ENCODE measurements around the gene CHSY1. TPM values are rescaled to one million over a fixed set of nuclear protein-coding genes. Genes with fewer than 3 reads are reported as not detected.
A peak's percentile ranks its signal among the peaks of the same experiment; 100 is the strongest.

Gene CHSY1
- total RNA-seq, 1 donor from 2014 or later, result 39.7 TPM

- H3K27ac Mint-ChIP-seq (ENCODE audit: unreplicated experiment), result no peak overlapping the region
- no peak overlapping the region for H3K4me3 Mint-ChIP-seq (ENCODE audit: unreplicated experiment)
- no peak for DNase-seq (ENCODE audit: extremely low spot score, unreplicated experiment)
- TF ChIP-seq, protein P1, sequence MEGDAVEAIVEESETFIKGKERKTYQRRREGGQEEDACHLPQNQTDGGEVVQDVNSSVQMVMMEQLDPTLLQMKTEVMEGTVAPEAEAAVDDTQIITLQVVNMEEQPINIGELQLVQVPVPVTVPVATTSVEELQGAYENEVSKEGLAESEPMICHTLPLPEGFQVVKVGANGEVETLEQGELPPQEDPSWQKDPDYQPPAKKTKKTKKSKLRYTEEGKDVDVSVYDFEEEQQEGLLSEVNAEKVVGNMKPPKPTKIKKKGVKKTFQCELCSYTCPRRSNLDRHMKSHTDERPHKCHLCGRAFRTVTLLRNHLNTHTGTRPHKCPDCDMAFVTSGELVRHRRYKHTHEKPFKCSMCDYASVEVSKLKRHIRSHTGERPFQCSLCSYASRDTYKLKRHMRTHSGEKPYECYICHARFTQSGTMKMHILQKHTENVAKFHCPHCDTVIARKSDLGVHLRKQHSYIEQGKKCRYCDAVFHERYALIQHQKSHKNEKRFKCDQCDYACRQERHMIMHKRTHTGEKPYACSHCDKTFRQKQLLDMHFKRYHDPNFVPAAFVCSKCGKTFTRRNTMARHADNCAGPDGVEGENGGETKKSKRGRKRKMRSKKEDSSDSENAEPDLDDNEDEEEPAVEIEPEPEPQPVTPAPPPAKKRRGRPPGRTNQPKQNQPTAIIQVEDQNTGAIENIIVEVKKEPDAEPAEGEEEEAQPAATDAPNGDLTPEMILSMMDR (IDR thresholded peaks at IDR 0.05), result no peak
- no peaks in the 10 kb centered on the region for H3K36me3 Mint-ChIP-seq (ENCODE audit: unreplicated experiment)
- H3K27me3 Mint-ChIP-seq (ENCODE audit: unreplicated experiment), result no peaks in the 10 kb centered on the region
- H3K4me1 Mint-ChIP-seq (ENCODE audit: unreplicated experiment), result peaks cover 61% of the 10 kb centered on the region
- no peaks in the 10 kb centered on the region for H3K9me3 Mint-ChIP-seq (ENCODE audit: unreplicated experiment)
These were observed 44.0 kb downstream of the CHSY1 start for GRCh38 chr15:101207867-101208288.

DNA sequence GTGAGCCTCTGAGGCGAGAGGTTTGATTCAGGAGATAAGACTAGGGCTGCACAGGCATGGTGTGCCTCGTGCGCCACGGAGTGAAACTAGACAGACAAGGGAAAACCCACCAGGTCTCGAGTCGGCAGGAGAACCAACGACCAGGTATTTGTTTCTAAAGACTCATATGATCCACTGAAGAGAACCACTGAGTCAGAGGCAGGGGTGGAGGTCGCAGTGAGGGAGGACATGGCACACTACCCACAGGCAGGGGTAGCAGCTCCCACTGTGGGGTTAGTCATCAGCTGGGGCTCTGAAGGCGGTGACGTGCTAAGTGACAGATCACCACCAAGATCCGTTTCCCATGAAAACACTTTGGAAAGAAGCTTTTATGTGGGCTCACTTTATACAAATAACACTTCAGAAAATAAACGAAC is 45.7 kb downstream of the CHSY1 start:
- H3K9me3 Mint-ChIP-seq (ENCODE audit: unreplicated experiment), result no peaks in the 10 kb centered on the region
- no peaks in the 10 kb centered on the region for H3K36me3 Mint-ChIP-seq (ENCODE audit: unreplicated experiment)
- DNase-seq (ENCODE audit: extremely low spot score, unreplicated experiment), result no peak
- peak overlapping the region; percentile 73 for H3K27ac Mint-ChIP-seq (ENCODE audit: unreplicated experiment)
- TF ChIP-seq, protein P1 (IDR thresholded peaks at IDR 0.05), result no peak
- H3K4me1 Mint-ChIP-seq (ENCODE audit: unreplicated experiment), result peaks cover 66% of the 10 kb centered on the region
- H3K4me3 Mint-ChIP-seq (ENCODE audit: unreplicated experiment), result no peak overlapping the region
- no peaks in the 10 kb centered on the region for H3K27me3 Mint-ChIP-seq (ENCODE audit: unreplicated experiment)

DNA sequence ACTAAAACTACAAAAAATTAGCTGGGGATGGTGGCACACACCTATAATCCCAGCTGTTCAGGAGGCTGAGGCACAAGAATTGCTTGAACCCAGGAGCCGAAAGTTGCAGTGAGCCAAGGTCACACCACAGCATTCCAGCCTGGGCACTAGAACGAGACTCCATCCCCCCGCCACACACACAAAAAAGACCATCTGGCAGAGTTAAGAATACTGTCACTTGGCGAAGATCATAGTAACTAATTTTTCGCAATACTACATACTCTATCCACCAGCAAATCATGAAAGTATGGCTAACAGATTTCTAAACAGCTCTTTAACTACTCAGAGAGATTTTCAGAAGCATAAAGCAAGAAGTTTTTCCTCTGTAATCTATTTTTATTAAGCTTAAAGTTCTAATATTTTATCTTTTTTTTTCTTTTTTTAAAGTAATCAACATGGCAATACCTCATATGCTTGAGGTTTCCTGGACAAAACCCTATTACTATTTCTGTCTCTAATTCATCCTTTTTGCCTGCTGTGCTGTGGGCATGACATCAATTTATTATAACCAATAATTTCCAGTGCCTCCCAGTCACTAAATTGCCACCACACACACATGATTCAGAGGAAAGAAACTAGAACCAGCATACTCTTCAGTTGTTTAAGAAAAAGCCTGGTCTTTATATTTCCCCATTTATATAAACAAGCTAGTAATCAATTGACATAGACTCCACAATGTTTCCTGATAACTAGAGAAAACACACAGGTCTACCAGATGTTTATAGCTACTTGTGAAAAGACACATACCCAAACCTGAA is 46.9 kb downstream of the CHSY1 start:
- Mint-ChIP-seq H3K27ac (ENCODE audit: unreplicated experiment) (peak overlapping the region; percentile 73), H3K4me1 (ENCODE audit: unreplicated experiment) (peaks cover 67% of the 10 kb centered on the region), H3K9me3 (ENCODE audit: unreplicated experiment) (no peaks in the 10 kb centered on the region), H3K4me3 (ENCODE audit: unreplicated experiment) (no peak overlapping the region), H3K36me3 (ENCODE audit: unreplicated experiment) (no peaks in the 10 kb centered on the region), H3K27me3 (ENCODE audit: unreplicated experiment) (no peaks in the 10 kb centered on the region)
- TF ChIP-seq, protein P1 (IDR thresholded peaks at IDR 0.05), result no peak
- no peak for DNase-seq (ENCODE audit: extremely low spot score, unreplicated experiment)

DNA sequence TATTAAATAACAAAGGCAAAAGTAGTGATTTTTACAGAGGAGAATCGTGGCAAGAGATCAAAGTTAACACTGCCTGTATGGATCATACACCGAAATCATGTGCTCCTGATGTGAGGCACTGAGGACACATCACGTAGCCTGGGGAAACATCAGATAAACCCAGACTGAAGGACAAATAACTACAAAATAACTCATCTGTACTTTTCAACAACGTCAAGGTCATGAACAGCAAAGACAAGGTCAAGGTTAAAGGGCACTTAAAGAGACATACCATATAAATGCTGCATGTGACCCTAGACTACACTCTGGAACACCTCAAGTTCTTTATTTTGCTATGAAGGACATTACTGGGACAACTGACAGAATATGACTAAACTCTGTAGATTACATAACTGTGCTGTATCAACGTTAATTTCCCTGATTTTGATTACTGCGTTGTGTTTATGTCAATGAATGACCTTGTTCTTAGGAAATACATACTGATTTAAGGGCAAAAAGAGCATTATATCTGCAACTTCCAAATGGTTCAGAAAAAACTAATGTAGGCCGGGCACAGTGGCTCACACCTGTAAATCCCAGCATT is 48.1 kb downstream of the CHSY1 start:
- Mint-ChIP-seq H3K27ac (ENCODE audit: unreplicated experiment) (no peak overlapping the region), H3K4me3 (ENCODE audit: unreplicated experiment) (no peak overlapping the region), H3K9me3 (ENCODE audit: unreplicated experiment) (no peaks in the 10 kb centered on the region), H3K27me3 (ENCODE audit: unreplicated experiment) (no peaks in the 10 kb centered on the region), H3K36me3 (ENCODE audit: unreplicated experiment) (no peaks in the 10 kb centered on the region), H3K4me1 (ENCODE audit: unreplicated experiment) (peaks cover 67% of the 10 kb centered on the region)
- TF ChIP-seq, protein P1 (IDR thresholded peaks at IDR 0.05), result no peak
- DNase-seq (ENCODE audit: extremely low spot score, unreplicated experiment), result no peak

DNA sequence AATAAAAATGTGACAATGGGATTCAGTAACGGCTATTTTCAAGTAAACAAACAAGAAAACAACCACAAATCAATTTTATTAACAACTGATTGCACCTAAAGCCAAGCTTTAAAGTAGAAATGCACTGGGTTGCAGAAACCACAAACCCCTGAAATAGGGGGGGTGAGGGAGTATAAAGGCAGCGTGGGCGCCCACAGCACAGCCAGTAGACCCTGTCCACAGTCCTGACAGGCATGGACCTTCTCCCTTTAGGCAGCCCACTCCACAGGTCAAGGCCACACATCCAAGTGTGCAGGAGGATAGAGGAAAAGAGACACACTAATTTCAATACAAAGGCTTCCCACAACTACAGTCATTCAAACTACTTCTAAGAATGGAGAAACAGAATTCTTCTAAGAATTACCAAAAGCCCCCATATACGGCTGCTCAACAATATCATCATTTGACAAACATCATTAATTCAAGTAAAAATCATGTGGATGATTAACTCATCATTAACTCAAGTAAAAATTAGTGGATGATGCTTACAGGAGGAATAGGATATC is 48.7 kb downstream of the CHSY1 start:
- no peaks in the 10 kb centered on the region for H3K36me3 Mint-ChIP-seq (ENCODE audit: unreplicated experiment)
- no peak for DNase-seq (ENCODE audit: extremely low spot score, unreplicated experiment)
- peak overlapping the region; percentile 31 for H3K27ac Mint-ChIP-seq (ENCODE audit: unreplicated experiment)
- TF ChIP-seq, protein P1 (IDR thresholded peaks at IDR 0.05), result no peak
- H3K27me3 Mint-ChIP-seq (ENCODE audit: unreplicated experiment), result no peaks in the 10 kb centered on the region
- peaks cover 73% of the 10 kb centered on the region for H3K4me1 Mint-ChIP-seq (ENCODE audit: unreplicated experiment)
- no peak overlapping the region for H3K4me3 Mint-ChIP-seq (ENCODE audit: unreplicated experiment)
- no peaks in the 10 kb centered on the region for H3K9me3 Mint-ChIP-seq (ENCODE audit: unreplicated experiment)
